Small intestine (tissue), 7 donors: ENCODE data around the gene KCND1. TPM values are rescaled to one million over a fixed set of nuclear protein-coding genes. Genes with fewer than 3 reads are reported as not detected.

ENCODE experiments used
- DNase-seq, 2 donors: peaks; one replicate each; pipeline versions ENCODE4 v3.0.0 to v3.0.0-alpha.2; 2013
- FAIRE-seq: peaks from 2 replicates; lab custom pipeline; 2012; peaks lifted over from hg19 to GRCh38; lab: Jason Lieb, UNC
- H3K27ac ChIP-seq, 3 donors: one replicate each; pipeline ENCODE4 v1.5.1; 2013; ENCODE audit warnings: low read length in 2 of 3, mild to moderate bottlenecking in 2 of 3, control low read depth in 1 of 3, inconsistent platforms in 1 of 3, low read depth in 1 of 3, moderate library complexity in 1 of 3
- H3K27me3 ChIP-seq, 3 donors: one replicate each; pipeline ENCODE4 v1.6.1; 2013; ENCODE audit warnings: low read length in 3 of 3, inconsistent platforms in 1 of 3; ENCODE audit not compliant: control insufficient read depth in 3 of 3, insufficient read depth in 3 of 3
- H3K36me3 ChIP-seq, 3 donors: one replicate each; pipeline ENCODE4 v1.6.1; 2013; ENCODE audit warnings: low read length in 3 of 3, inconsistent platforms in 1 of 3, low read depth in 1 of 3, mild to moderate bottlenecking in 1 of 3, moderate library complexity in 1 of 3; ENCODE audit not compliant: control insufficient read depth in 3 of 3, insufficient read depth in 2 of 3
- H3K4me1 ChIP-seq, 3 donors: one replicate each; pipeline ENCODE4 v1.6.1; 2013; ENCODE audit warnings: low read length in 2 of 3, inconsistent platforms in 1 of 3, low read depth in 1 of 3, mild to moderate bottlenecking in 1 of 3, moderate library complexity in 1 of 3; ENCODE audit not compliant: control insufficient read depth in 3 of 3, insufficient read depth in 2 of 3
- H3K4me3 ChIP-seq, 3 donors: one replicate each; pipeline ENCODE4 v1.5.1; 2013; ENCODE audit warnings: low read length in 3 of 3, control low read depth in 1 of 3, inconsistent platforms in 1 of 3, low read depth in 1 of 3, mild to moderate bottlenecking in 1 of 3, moderate library complexity in 1 of 3
- H3K9me3 ChIP-seq, 2 donors: one replicate each; pipeline ENCODE4 v1.6.1; 2013; ENCODE audit warnings: low read depth in 1 of 2, low read length in 1 of 2; ENCODE audit not compliant: control insufficient read depth in 2 of 2, insufficient read depth in 1 of 2
- WGBS, 3 donors: extraction: QIAGEN DNeasy Blood & Tissue Kit; methylation state at CpG; one replicate each; pipeline ENCODE4 v1.1.7; 2013; 5-methylcytosine and 5-hydroxymethylcytosine counted together
- polyA plus RNA-seq, 4 donors: library from polyadenylated mRNA; stranded (reverse) in 3 of 4; unstranded in 1 of 4; fragments of 200-250 nt in 3 of 4; fragments of 120-200 nt in 1 of 4; gene quantifications; one replicate each; pipeline versions ENCODE4 v1.2.1 to v1.2.3, GENCODE V29; 2013
- donor health status: healthy with polysubstance abuse.
- donor health status: control.
- donor health status: control.
- donor health status: Bipolar disorder and iron deficiency.
- donor health status: healthy.

The KCND1 gene
- polyA plus RNA-seq, 4 donors = 0.27 to 1.7 (median 0.78) TPM

DNA sequence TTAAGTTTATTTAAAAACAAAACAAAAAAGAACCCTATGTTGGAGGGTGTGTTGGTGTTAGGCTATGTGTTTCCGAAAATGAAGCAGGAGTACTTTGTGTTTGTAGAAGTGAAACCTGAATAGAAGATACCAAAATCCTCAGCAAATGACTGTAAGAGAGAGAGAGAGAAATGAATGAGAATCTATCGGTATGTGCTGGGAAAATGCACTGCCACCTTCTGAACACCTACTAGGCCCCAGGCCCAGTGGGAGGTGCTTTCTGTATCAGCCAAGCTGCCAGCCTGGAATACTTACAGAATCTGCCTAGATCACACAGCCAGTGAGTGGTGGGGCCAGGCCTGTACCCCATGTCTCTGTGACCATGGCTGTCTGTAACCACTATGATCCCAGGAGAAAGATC is 37.9 kb downstream of the KCND1 start:
- H3K4me1 ChIP-seq = peaks cover 0 to 25% (median 0%) of the 10 kb centered on the region in 3 donors
- peaks cover 0 to 45% (median 3%) of the 10 kb centered on the region in 3 donors for H3K36me3 ChIP-seq
- 72 to 97% (median 93%) methylated on average over 2 of the region's 2 CpGs for WGBS, 3 donors
- H3K27ac ChIP-seq = peak overlapping the region in 1 of 3 donors; percentile 54
- no peak overlapping the region for H3K4me3 ChIP-seq
- no peak for DNase-seq
- H3K9me3 ChIP-seq = no peaks in the 10 kb centered on the region
- FAIRE-seq = no peak
- H3K27me3 ChIP-seq = no peaks in the 10 kb centered on the region

DNA sequence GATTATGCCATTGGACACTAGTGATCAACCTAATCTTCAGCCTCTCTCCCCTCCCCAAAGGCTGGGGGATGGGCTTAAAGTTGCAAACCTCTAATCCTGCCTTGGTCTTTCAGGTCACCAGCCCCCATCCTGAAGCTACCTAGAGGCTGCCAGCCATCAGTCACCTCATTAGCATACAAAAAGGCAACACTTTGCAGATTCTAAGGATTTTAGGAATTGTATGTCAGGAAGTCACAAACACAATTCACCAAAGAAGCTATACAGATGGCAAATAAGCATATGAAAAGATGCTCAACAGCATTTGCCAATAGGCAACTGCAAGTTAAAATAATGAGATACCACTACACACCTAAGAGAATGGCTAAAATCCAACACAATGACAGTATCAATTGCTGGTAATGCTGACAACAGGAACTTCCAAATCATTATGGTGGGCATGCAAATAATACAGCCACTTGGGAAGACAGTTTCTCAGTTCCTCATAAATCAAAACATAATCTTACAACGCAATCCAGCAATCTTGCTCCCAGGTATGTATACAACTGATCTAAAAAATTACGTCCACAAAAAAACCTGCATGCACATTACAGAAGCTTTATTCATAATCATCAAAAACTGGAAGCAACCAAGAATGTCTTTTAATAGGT is 43.8 kb downstream of the KCND1 start:
- DNase-seq (no peak), FAIRE-seq (no peak)
- H3K27ac ChIP-seq = no peak overlapping the region
- H3K4me1 ChIP-seq = peaks cover 0 to 2% (median 0%) of the 10 kb centered on the region in 3 donors
- no peak overlapping the region for H3K4me3 ChIP-seq
- H3K27me3 ChIP-seq = no peaks in the 10 kb centered on the region
- WGBS, 3 donors = 33 to 52% (median 39%) methylated on average over 2 of the region's 2 CpGs
- no peaks in the 10 kb centered on the region for H3K9me3 ChIP-seq
- H3K36me3 ChIP-seq = peaks cover 3 to 51% (median 7%) of the 10 kb centered on the region in 3 donors

GRCh38 chrX:48927123-48927522 is 44.5 kb downstream of the KCND1 start:
- 73 to 89% (median 85%) methylated on average over 5 of the region's 5 CpGs for WGBS, 3 donors
- Histone ChIP-seq H3K4me1 (peaks cover 0 to 2% (median 0%) of the 10 kb centered on the region in 3 donors), H3K4me3 (no peak overlapping the region), H3K27me3 (no peaks in the 10 kb centered on the region), H3K27ac (no peak overlapping the region), H3K9me3 (no peaks in the 10 kb centered on the region), H3K36me3 (peaks cover 7 to 51% (median 7%) of the 10 kb centered on the region in 3 donors)
- FAIRE-seq = no peak
- no peak for DNase-seq

GRCh38 chrX:48924270-48924669 is 47.4 kb downstream of the KCND1 start:
- H3K36me3 ChIP-seq = peaks cover 7 to 58% (median 7%) of the 10 kb centered on the region in 3 donors
- peaks cover 0 to 8% (median 2%) of the 10 kb centered on the region in 3 donors for H3K4me1 ChIP-seq
- H3K27ac ChIP-seq = no peak overlapping the region
- no peaks in the 10 kb centered on the region for H3K27me3 ChIP-seq
- no peak overlapping the region for H3K4me3 ChIP-seq
- H3K9me3 ChIP-seq = no peaks in the 10 kb centered on the region
- 75 to 98% (median 84%) methylated on average over 5 of the region's 5 CpGs for WGBS, 3 donors
- DNase-seq = no peak
- FAIRE-seq = no peak

- DNase-seq = no peak
- Histone ChIP-seq H3K27ac (no peak overlapping the region), H3K9me3 (no peaks in the 10 kb centered on the region), H3K4me1 (peaks cover 0 to 8% (median 2%) of the 10 kb centered on the region in 3 donors), H3K4me3 (no peak overlapping the region), H3K27me3 (no peaks in the 10 kb centered on the region), H3K36me3 (peaks cover 7 to 58% (median 7%) of the 10 kb centered on the region in 3 donors)
- no peak for FAIRE-seq
- WGBS, 3 donors = 93 to 96% (median 94%) methylated on average over 12 to 13 of the region's 13 CpGs
Observed at GRCh38 chrX:48923771-48924170, 47.9 kb downstream of the KCND1 start.

- 78 to 81% (median 81%) methylated on average over 4 of the region's 4 CpGs for WGBS, 3 donors
- peak overlapping the region in 1 of 3 donors; percentile 93 for H3K27ac ChIP-seq
- no peak for FAIRE-seq
Observed at GRCh38 chrX:48920718-48921104, 50.9 kb downstream of the KCND1 start.

GRCh38 chrX:48919947-48920717 is 51.5 kb downstream of the KCND1 start:
- H3K4me1 ChIP-seq = peaks cover 0 to 12% (median 0%) of the 10 kb centered on the region in 3 donors
- DNase-seq (no peak), FAIRE-seq (no peak)
- 35 to 43% (median 40%) methylated on average over 8 of the region's 8 CpGs for WGBS, 3 donors
- peaks cover 4 to 46% (median 4%) of the 10 kb centered on the region in 3 donors for H3K36me3 ChIP-seq
- H3K9me3 ChIP-seq = no peaks in the 10 kb centered on the region
- peak overlapping the region in 2 of 3 donors; percentile 62 to 93 for H3K27ac ChIP-seq
- H3K27me3 ChIP-seq = no peaks in the 10 kb centered on the region
- H3K4me3 ChIP-seq = no peak overlapping the region

More at GRCh38 chrX:48920718-48921104, 50.9 kb downstream of the KCND1 start:
- Histone ChIP-seq H3K36me3 (peaks cover 4 to 46% (median 4%) of the 10 kb centered on the region in 3 donors), H3K27me3 (no peaks in the 10 kb centered on the region), H3K4me3 (no peak overlapping the region), H3K4me1 (peaks cover 0 to 12% (median 0%) of the 10 kb centered on the region in 3 donors), H3K9me3 (no peaks in the 10 kb centered on the region)
- no peak for DNase-seq

DNA sequence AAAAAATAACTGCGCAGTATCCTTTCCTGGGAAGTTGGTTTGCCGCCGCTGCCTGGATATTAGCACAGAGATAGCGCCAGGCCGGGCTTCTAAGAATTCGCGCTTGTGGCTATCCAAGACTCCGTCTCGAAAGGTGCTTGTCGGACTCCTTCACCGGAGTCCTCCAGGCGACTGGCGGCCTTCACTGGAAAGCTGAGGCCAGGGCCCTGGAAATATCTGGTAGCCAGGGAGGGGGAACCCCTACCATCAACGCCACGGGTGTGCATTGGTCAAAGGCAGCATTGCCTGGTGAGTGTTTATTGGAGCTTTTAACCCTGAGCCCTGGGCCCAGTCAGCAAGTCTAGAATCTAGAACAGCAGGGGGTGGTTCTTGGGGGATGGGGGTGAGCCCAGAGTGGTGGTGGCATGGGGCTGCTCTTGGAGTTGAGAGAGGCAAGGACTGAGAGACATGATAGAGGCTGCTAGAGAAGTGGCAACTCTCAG is 52.2 kb downstream of the KCND1 start:
- no peak for FAIRE-seq
- Histone ChIP-seq H3K4me1 (peaks cover 0 to 12% (median 0%) of the 10 kb centered on the region in 3 donors), H3K4me3 (peak overlapping the region; percentile 33 to 78 (median 34)), H3K36me3 (peaks cover 4 to 45% (median 5%) of the 10 kb centered on the region in 3 donors), H3K27ac (peak overlapping the region; percentile 27 to 93 (median 62)), H3K27me3 (no peaks in the 10 kb centered on the region), H3K9me3 (no peaks in the 10 kb centered on the region)
- no peak for DNase-seq
- 1 to 42% (median 11%) methylated on average over 15 of the region's 15 CpGs for WGBS, 3 donors
